GM23338 (cell line): Measurements from ENCODE around the gene RALY. TPM values are rescaled to one million over a fixed set of nuclear protein-coding genes. Genes with fewer than 3 reads are reported as not detected.

Experiments used
- ATAC-seq: fragments of 200-7000 bp; cut with Tn5 transposase; 3 replicates; pipeline ENCODE4 v1.9.1; 2020
- DNase-seq: peaks from one replicate; pipeline ENCODE4 v3.0.0-alpha.2; 2015; ENCODE audit warnings: low spot score
- H2AFZ ChIP-seq: fragments of 200-600 bp; sonication (generic); 2 replicates; pipeline ENCODE4 v1.8.0; 2016; ENCODE audit warnings: antibody characterized with exemption, mild to moderate bottlenecking, moderate library complexity
- H3F3A ChIP-seq: fragments of 200-600 bp; sonication (generic); replicated peaks from 2 replicates; pipeline ENCODE4 v1.8.0; 2017; ENCODE audit warnings: antibody characterized with exemption, mixed run types, low read depth
- H3K27ac ChIP-seq: fragments of 200-600 bp; sonication (generic); 2 replicates; pipeline ENCODE4 v1.6.1; 2016; ENCODE audit warnings: low read depth
- H3K27me3 ChIP-seq: fragments of 200-600 bp; sonication (generic); 2 replicates; pipeline ENCODE4 v1.8.0; 2016; ENCODE audit warnings: mild to moderate bottlenecking, mixed run types, moderate library complexity; ENCODE audit not compliant: insufficient read depth
- H3K36me3 ChIP-seq: fragments of 200-600 bp; sonication (generic); 2 replicates; pipeline ENCODE4 v1.8.0; 2016; ENCODE audit warnings: mild to moderate bottlenecking; ENCODE audit not compliant: insufficient read depth
- H3K4me1 ChIP-seq: fragments of 200-600 bp; sonication (generic); 2 replicates; pipeline ENCODE4 v1.8.0; 2016; ENCODE audit warnings: mild to moderate bottlenecking, moderate library complexity; ENCODE audit not compliant: insufficient read depth
- H3K4me2 ChIP-seq: fragments of 200-600 bp; sonication (generic); 2 replicates; pipeline ENCODE4 v1.7.1; 2017; ENCODE audit warnings: mixed run types
- H3K4me3 ChIP-seq: fragments of 200-600 bp; sonication (generic); 2 replicates; pipeline ENCODE4 v1.6.1; 2016; ENCODE audit warnings: mixed run types
- H3K79me2 ChIP-seq: fragments of 200-600 bp; sonication (generic); replicated peaks from 2 replicates; pipeline ENCODE4 v1.8.0; 2017; ENCODE audit warnings: mild to moderate bottlenecking; ENCODE audit not compliant: insufficient read depth
- H3K9me2 ChIP-seq: fragments of 200-600 bp; sonication (generic); 2 replicates; pipeline ENCODE4 v1.8.0; 2017; ENCODE audit not compliant: insufficient read depth
- H4K20me1 ChIP-seq: fragments of 200-600 bp; sonication (generic); replicated peaks from 2 replicates; pipeline ENCODE4 v1.8.0; 2017; ENCODE audit warnings: mild to moderate bottlenecking; ENCODE audit not compliant: insufficient read depth
- H3K27ac Mint-ChIP-seq: 2 replicates; pipeline ENCODE4 v1.8.0; 2020; ENCODE audit warnings: inconsistent platforms, mild to moderate bottlenecking, moderate library complexity, mixed read lengths
- H3K27me3 Mint-ChIP-seq: 3 replicates; pipeline ENCODE4 v1.8.0; 2022; ENCODE audit warnings: low read depth, mild to moderate bottlenecking, moderate library complexity, mixed read lengths, inconsistent platforms; ENCODE audit not compliant: insufficient read depth, poor library complexity
- H3K36me3 Mint-ChIP-seq: 3 replicates; pipeline ENCODE4 v1.8.0; 2021; ENCODE audit warnings: low read depth, mild to moderate bottlenecking, inconsistent platforms, moderate library complexity, mixed read lengths
- H3K4me1 Mint-ChIP-seq: 3 replicates; pipeline ENCODE4 v1.8.0; 2020; ENCODE audit warnings: mild to moderate bottlenecking, inconsistent platforms, mixed read lengths
- H3K4me3 Mint-ChIP-seq: 3 replicates; pipeline ENCODE4 v1.8.0; 2021; ENCODE audit warnings: moderate library complexity, mild to moderate bottlenecking, inconsistent platforms, mixed read lengths
- H3K9me3 Mint-ChIP-seq: 3 replicates; pipeline ENCODE4 v1.8.0; 2020; ENCODE audit warnings: moderate library complexity, mild to moderate bottlenecking, inconsistent platforms, mixed read lengths
- CREB1 ChIP-seq: fragments of 250-450 bp; sonication (Bioruptor Pico); IDR thresholded peaks from 2 replicates; pipeline ENCODE4 v1.5.0; 2020; ENCODE audit warnings: low read depth, mild to moderate bottlenecking, moderate library complexity
- CTCF ChIP-seq, 2 experiments: fragments of 200-600 bp in 1 of 2; sonication (generic) in 1 of 2; conservative IDR thresholded peaks; 2 replicates each; pipeline versions ENCODE4 v1.5.1 to v1.6.1; 2016 to 2017; ENCODE audit warnings: antibody characterized with exemption in 2 of 2, low read depth in 2 of 2, mild to moderate bottlenecking in 2 of 2, moderate library complexity in 1 of 2
- ETS1 ChIP-seq: IDR thresholded peaks from 2 replicates; pipeline ENCODE4 v1.6.1; 2016; ENCODE audit warnings: antibody characterized with exemption
- EZH2 ChIP-seq: fragments of 200-600 bp; sonication (generic); IDR thresholded peaks from one replicate; pipeline ENCODE4 v1.8.0; 2017; ENCODE audit warnings: antibody characterized with exemption, mild to moderate bottlenecking, low read depth; ENCODE audit not compliant: unreplicated experiment
- EZH2phosphoT487 ChIP-seq: fragments of 200-600 bp; sonication (generic); IDR thresholded peaks from one replicate; pipeline ENCODE4 v1.8.1; 2018; ENCODE audit warnings: antibody characterized with exemption; ENCODE audit not compliant: unreplicated experiment
- JUNB ChIP-seq: IDR thresholded peaks from one replicate; pipeline ENCODE4 v1.6.1; 2016; ENCODE audit warnings: antibody characterized with exemption; ENCODE audit not compliant: unreplicated experiment
- NANOG ChIP-seq: IDR thresholded peaks from 2 replicates; pipeline ENCODE4 v1.6.1; 2016; ENCODE audit warnings: antibody characterized with exemption, borderline replicate concordance
- POLR2AphosphoS5 ChIP-seq: IDR thresholded peaks from 2 replicates; pipeline ENCODE4 v1.6.1; 2016; ENCODE audit warnings: antibody characterized with exemption, low read depth
- REST ChIP-seq: IDR thresholded peaks from one replicate; pipeline ENCODE4 v1.6.1; 2018; ENCODE audit warnings: antibody characterized with exemption; ENCODE audit not compliant: unreplicated experiment
- STAT1 ChIP-seq: IDR thresholded peaks from one replicate; pipeline ENCODE4 v1.6.1; 2016; ENCODE audit warnings: antibody characterized with exemption; ENCODE audit not compliant: unreplicated experiment
- ZNF114 ChIP-seq: fragments of 250-450 bp; sonication (Bioruptor Pico); IDR thresholded peaks from 2 replicates; pipeline ENCODE4 v1.5.0; 2020; ENCODE audit warnings: mild to moderate bottlenecking, moderate library complexity
- ZNF331 ChIP-seq: fragments of 250-450 bp; sonication (Bioruptor Pico); IDR thresholded peaks from 2 replicates; pipeline ENCODE4 v1.5.0; 2020; ENCODE audit warnings: low read depth, mild to moderate bottlenecking, moderate library complexity
- ZNF462 ChIP-seq: fragments of 250-450 bp; sonication (Bioruptor Pico); IDR thresholded peaks from 2 replicates; pipeline ENCODE4 v1.5.0; 2020; ENCODE audit warnings: mild to moderate bottlenecking, moderate library complexity
- polyA plus RNA-seq: library from polyadenylated mRNA; unstranded; fragments of >200 nt; fragmentation: Nextera tagmentation; extraction: Ambion mirVana; gene quantifications from 2 replicates; pipeline ENCODE4 v1.2.1, GENCODE V29; 2016
- total RNA-seq: library from RNA; depleted of rRNA; stranded (reverse); fragments of >200 nt; shearing (Covaris generic); gene quantifications from 2 replicates; pipeline ENCODE4 v1.2.3, GENCODE V29; 2014

RALY gene
- total and polyA plus RNA-seq, 2 experiments from 2014 or later = 144 to 167 TPM

GRCh38 chr20:34074101-34074760, 80.5 kb downstream of the RALY start:
- Histone ChIP-seq H2AFZ (no peak overlapping the region), H3K4me2 (no peak overlapping the region), H3K9me2 (no peaks in the 10 kb centered on the region), H3K27me3 (no peaks in the 10 kb centered on the region), H3K27ac (no peak overlapping the region), H3K4me3 (no peak overlapping the region), H4K20me1 (peaks cover 33% of the 10 kb centered on the region), H3K36me3 (peaks cover 8% of the 10 kb centered on the region; the same call in 1 of the 2 replicates), H3K79me2 (peaks cover 22% of the 10 kb centered on the region), H3F3A (no peaks in the 10 kb centered on the region), H3K4me1 (no peaks in the 10 kb centered on the region)
- ATAC-seq (no peak), DNase-seq (no peak)
- Mint-ChIP-seq H3K27me3 (peaks cover 4% of the 10 kb centered on the region), H3K9me3 (no peaks in the 10 kb centered on the region; the same call in 2 of the 3 replicates), H3K4me3 (no peak overlapping the region), H3K36me3 (peaks cover 33% of the 10 kb centered on the region), H3K4me1 (peaks cover 5% of the 10 kb centered on the region; the same call in 2 of the 3 replicates), H3K27ac (no peak overlapping the region)
- TF ChIP-seq POLR2AphosphoS5 (no peak), REST (no peak), EZH2 (no peak), ZNF462 (no peak), NANOG (no peak), CTCF (conservative IDR thresholded peaks at IDR 0.05; ENCODE audit: low read depth in 2 of 2) (no peak), ZNF114 (CRISPR knock-in tag) (no peak), STAT1 (no peak), EZH2phosphoT487 (no peak), ZNF331 (CRISPR knock-in tag) (no peak), CREB1 (CRISPR knock-in tag) (no peak), JUNB (no peak), ETS1 (no peak)
